SIG-M5 treated with dmso at 0.1 percent for 504 hours (cell line): ENCODE results near the gene OR5K3.
A peak's percentile ranks its signal among the peaks of the same experiment; 100 is the strongest.
"Not testable (repeated sequence)": the region's sequence is repeated elsewhere in the genome, so short reads cannot be mapped to it uniquely, and the experiment has no call there.

Experiments
- DNase-seq: peaks from one replicate; lab custom pipeline; 2025; ENCODE audit not compliant: unreplicated experiment; lab: John Stamatoyannopoulos, UW

OR5K3 gene, protein sequence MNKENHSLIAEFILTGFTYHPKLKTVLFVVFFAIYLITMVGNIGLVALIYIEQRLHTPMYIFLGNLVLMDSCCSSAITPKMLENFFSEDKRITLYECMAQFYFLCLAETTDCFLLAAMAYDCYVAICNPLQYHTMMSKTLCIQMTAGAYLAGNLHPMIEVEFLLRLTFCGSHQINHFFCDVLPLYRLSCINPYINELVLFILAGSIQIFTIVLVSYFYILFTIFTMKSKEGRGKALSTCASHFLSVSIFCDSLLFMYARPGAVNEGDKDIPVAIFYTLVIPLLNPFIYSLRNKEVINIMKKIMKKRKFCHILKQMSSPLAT

DNA sequence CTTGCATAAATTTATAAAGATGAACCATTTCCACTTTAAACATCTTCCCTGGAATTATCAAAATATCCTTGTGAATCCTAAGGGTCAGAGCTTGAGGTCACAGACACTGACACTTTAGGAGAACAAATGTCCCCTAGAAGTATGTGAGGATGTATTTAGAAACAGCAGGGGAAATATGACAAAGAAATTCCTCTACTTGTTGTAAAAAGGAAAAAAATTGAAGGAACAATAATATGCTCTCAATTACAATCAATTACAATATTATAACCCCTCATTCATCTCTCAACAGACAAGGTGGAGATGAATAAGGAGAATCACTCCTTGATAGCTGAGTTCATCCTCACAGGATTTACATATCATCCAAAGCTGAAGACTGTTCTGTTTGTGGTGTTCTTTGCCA is at the start of gene OR5K3:
OR5K3 (plus strand) TSS at position 301 of the 400 bp plus-strand sequence; CDS start at position 301, 0 bp downstream.
- DNase-seq, result no peak

DNA sequence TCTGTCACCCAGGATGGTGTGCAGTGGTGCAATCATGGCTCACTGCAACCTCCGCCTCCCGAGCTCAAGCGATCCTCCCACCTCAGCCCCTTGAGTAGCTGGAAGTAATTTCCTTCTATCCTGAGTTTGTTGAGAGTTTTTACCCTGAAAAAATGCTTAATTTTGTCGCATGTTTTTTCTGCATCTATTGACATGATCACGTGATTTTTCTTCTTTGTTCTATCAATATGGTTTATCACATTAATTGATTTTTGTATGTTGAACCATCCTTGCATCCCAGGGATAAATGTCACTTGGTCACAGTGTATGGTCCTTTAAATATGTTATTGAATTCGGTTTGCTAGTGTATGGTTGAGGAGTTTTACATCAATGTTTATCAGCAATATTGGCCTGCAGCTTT is 48.7 kb upstream of the OR5K3 start:
- DNase-seq, result no peak

DNA sequence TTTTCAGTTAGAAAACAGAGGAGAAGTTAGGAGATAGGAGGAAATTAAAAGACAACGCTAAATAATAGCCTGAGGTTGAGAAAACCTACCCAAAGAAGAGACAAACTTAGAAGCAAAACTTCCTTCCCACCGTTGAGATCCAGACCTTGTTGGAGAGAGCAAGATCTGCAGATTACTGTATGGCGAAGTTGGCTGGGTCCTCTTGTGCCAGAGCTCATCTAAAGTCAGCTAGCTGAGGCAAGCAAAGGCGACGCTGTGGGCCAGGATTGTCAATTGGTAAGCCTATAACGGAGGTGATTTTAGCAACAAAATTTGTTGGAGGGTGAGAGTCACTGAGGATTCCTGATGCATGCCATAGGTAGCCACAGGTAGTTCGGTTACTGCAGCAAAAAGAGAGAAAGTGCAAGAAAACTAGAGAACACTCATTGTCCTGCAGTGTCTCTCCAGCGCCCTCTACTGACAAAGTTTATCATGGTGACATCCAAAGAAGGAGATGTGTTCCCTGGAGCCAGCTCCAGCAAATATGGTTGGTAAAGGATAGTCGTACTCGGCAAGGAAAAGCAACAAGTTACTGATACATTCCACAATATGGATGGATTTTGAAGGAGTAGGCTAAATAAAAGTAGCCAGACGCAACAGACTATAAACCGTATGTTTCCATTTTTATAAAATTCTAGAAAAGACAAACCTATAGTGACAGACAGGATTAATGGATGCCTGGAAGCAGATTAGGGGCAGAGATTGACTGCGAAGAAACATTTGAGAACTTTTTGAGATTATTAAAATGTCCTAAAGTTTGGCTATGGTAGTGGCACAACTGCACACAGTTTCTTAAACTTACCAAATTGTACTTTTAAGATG is 46.6 kb upstream of the OR5K3 start:
- DNase-seq, result peak; percentile 51

DNA sequence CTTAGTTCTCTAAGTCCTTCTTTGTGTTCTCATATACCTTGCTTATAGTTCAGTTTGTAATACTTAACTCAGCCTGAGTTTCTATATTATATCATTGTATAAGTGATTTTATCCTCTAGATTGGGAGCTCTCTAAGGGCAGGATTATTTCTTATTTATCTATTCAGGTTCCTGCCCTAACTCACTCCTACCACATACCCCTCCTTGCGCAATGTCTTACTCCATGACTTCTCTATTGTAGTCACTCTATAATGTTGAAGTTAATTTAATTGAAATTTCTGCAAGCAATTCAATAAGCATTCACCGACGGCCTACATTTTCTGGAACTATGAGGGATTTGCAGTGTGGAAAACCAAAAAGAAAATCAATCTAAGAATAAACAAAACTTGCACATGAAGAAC is 40.4 kb upstream of the OR5K3 start:
- no peak for DNase-seq

DNA sequence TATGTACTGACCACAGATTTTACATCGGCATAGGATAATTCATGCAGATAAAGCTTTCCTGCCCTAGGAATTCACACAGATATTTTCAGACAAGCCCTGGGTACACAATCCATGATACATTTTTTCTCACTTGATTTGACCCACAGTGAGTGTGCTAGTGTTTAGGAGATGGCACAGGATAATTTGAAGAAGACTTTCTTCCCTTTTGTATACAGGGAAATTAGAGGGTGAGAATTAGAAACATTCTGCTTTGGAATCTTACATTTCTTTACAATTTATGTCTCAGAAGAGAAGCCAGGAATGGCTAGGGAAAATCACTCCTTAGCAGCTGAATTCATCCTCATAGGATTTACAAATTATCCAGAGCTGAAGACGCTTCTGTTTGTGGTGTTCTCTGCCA is 36.9 kb upstream of the OR5K3 start, which contains the start of gene OR5K4:
OR5K4 (plus strand) TSS at position 301 of the 400 bp plus-strand sequence; CDS start at position 301, 0 bp downstream.
- no peak for DNase-seq

DNA sequence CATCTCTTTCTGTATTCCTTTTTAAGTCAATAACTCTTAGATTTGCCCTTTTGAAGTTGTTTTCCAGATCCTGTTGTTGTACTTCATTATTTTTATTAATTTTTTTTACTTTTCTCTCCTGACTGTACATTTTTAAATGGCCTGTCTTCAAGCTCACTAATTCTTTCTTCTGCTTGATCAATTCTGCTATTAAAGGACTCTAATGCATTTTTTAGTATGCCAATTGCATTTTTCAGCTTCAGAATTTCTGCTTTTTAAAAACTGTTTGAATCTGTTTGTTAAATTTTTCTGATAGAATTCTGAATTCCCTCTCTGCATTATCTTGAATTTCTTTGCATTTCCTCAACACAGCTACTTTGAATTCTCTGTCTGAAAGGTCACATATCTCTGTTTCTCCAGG is 31.2 kb upstream of the OR5K3 start:
- DNase-seq, result no peak

DNA sequence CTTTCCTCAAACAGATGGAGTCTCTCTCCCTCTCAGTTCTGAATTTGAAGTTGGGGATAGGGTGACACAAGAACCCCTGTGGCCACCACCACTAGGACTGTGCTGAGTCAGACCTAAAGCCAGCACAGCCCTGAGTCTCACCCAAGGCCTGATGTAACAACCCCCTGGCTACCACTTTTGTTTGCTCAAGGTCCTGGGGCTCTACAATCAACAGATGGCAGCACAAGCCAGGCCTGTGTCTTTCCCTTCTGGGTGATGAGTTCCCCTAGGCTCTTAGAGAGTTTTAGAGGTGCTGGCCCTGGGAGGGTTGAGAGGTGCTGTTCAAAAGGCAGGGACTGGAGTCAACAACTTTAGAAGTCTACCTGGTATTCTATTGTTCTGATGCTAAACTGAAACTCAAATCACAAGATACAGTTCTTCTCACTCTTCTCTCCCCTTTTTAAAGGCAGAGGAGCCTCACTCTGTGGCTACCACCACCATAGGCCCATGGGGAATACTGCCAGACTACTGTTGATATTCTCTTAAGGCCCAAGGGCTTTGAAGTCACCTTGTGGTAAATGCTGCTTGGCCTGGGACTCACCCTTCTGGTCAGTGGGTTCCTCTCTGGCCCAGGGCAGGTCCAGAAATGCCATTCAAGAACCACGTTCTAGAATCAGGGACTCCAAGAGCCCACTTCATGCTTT is 30.3 kb upstream of the OR5K3 start:
- peak; percentile 46 for DNase-seq

DNA sequence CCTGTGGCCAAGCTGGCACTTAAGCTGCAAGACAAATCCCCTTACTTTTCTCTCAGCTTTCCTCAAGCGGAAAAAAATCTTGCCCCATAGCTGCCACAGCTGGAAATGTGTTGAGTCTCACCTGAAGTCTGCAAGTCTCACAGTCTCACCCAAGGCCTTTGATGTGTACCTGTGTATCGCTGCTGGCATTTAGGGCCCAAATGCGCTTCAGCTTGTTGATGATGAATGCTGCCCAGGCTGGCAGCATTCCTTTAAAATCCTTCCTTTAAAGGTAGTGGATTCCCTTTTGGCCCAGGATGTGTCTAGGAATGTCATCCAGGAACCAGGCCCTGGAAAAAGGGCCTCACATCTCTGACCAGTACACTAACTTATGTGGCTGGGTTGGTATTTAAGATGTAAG is 29.8 kb upstream of the OR5K3 start:
- no peak for DNase-seq

DNA sequence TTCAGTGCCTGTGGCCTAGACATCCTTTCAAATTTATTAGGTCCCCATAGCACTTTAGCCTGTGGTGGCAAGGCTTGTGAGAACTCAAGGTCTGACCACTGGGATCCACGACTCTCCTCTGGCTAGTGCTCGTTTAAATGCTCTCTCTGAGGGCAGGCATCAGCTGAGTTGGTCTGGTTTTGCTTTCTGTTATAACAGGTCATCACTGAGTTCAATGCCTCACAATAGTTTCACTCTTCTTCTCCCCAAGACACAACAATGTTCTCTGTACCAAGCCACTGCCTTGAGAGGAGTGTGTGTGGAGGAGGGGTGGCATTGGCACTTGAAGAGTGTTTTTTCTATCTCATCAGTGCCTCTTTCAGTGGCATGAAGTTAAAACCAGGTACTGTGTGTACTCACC is 29.2 kb upstream of the OR5K3 start:
- DNase-seq, result no peak

DNA sequence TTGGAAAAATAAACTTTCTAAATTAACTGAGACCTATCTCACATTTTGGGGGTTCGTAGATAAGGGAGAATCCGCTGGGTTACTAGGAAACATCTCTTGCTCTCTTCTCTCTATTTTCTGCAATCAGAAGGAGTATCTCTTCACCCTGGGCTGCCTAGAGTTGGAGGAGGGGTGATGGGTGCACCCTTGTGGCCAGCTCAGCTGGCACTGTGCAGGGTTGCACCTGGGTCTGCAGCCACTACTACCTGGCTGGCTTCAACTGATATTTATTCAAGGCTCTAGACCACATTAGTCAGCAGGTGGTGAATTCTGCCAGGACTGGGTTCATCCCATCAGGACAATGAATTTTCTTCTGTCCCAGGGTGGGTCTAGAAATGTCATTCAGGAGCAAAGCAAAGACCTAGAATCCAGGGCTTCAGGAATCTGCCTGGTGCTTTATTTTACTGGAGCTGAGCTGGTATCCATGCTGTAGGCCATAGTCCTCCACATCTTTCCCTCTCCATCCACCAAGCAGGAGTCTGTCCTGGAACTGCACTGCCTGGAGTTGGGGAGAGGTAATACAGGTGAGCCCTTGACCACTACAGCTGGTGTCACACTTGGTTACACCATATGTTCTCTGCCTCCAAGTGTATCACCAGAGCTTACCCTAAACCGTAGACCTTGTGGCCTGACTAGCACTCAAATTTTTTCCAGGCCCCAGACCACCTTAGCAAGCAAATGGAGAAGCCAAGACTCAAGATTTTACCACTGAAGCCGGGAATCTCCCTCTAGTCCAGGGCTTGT is 22.8 kb upstream of the OR5K3 start:
- no peak for DNase-seq

DNA sequence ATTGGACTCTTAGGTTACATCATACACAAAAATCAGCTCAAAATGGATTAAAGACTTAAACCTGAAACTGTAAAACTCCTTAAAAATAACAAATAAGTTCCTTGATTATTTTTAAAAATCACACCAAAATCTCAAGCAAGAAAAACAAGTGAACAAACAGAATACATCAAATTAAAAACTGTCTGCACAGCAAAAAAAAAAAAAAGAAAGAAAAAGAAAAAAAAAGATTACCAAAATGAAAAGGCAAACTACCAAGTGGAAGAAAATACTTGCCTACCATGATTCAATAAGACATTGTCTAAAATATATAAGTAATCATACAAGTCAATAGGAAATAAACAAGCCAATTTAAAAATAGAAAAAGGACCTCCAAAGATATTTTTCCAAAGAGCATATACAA is 19.3 kb upstream of the OR5K3 start:
- no peak for DNase-seq

DNA sequence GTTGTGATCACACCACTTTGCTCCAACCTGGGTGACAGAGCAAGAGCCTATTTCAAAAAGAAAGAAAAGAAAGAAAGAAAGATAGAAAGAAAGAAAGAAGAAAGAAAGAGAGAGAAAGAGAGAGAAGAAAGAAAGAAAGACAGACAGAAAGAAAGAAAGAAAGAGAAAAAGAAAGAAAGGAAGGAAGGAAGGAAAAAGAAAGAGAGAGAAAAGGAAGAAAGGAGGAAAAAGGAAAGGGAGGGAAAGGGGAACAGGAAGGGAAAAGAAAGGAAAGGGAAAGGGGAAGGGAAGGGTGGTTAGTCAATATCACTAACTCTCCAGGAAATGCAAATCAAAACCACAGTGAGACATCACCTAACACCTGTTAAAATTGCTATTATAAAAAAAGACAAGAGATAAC is 18.6 kb upstream of the OR5K3 start:
- DNase-seq, result no peak

DNA sequence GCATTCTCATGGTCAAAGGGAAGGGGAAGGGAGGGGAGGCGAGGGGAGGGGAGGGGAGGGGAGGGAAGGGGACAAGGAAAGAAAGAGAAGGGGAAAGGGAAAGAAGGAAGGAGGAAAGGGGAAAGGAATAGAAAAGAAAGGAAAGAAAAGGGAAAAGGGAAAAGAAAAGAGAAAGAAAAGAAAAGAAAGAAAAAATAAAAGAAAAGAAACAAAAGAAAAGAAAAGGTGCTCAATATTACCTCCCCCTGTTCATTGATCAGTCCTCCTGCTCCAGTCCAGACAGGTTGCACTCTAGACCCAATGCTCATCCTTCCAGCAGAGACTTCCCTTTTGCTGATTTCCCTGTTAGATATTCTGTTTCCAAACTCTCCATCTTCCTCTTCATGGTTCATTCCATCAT is 18.0 kb upstream of the OR5K3 start:
- no peak for DNase-seq

DNA sequence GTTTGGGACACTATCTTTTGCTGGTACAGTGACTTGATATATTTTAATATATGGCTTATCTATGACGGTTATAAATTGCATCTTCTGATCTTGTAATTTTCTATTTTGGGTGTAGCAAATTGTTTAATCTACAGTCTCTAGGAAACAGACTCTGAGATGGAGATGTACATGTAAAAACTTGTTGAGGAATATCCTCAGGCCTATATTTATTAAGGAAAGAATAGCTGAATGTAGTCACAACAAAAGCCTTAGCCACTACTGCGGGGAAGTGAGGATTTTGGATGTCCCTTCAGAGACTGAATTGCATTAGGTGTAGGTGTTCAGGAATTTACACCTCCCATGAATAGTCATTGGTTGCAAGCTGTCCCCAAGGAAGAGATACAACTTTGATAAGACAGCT is 13.8 kb upstream of the OR5K3 start:
- no peak for DNase-seq

DNA sequence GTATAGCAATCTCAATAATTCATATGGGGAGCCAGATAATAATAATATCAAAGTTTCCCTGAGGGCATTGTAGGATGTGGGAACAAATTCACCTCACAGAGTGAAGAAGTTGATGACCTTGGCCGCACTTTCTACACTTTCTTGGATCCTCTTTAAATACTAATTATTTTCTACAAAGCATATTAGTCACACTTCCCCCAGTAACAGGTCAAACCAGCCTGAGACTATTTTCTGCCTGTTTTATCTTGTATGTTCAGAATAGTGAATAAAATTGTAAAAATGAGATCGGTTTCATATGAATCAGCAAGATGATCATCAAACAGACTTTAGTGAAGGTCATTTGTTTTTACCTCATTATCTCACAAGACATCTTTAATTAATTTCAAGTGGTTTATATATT is 2.3 kb upstream of the OR5K3 start:
- no peak for DNase-seq

DNA sequence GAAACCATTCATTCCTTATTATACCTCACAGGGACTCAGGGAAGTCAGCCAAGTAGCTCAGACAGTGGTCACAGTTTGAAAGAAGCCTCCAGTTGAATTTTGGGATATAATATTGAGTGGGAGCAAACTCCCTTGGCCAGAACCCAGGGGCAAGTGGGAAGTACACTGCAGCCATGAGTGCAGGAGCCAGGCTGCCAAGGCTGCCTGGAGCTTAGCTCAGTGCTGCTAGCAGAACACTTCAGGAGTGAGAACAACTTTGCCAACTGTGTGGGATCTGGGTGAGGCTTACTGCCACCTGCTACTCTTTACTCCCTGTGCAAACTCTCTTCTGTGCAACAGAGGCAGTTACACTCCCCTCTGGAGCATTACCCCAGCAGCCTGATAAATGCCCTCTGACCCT is 4.6 kb downstream of the OR5K3 start:
- no peak for DNase-seq

DNA sequence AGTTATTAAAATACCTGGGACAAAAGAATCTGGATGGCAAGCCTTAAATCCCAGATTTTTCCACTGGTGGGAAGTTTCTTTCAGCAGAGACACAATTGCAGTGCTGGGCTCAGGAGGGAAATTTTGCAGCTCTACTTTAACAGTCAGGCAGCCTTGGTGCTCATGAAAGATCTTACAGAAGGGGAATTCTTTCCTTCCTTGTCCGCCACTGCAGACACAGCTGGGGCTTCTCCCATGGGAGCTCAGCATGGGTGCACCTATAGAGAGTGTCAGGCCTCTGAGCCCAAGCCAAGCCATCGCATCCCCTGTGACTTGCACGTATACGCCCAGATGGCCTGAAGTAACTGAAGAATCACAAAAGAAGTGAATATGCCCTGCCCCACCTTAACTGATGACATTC is 6.0 kb downstream of the OR5K3 start:
- not testable (repeated sequence) for DNase-seq

DNA sequence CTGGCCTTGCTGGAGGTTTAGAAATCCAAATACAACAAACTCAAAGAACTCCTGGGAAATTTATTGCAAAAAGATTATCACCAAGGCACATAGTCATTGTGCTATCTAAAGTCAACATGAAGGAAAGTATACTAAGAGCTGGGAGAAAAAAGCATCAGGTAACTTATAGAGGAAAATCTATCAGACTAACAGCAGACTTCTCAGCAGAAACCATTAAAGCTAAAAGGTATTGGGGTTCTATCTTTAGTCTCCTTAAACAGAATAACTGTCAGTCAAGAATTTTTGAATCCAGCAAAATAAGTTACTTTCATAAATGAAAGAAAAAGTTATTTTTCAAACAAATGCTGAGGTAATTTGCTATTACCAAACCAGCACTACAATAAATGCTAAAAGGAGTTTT is 8.0 kb downstream of the OR5K3 start:
- no peak for DNase-seq

DNA sequence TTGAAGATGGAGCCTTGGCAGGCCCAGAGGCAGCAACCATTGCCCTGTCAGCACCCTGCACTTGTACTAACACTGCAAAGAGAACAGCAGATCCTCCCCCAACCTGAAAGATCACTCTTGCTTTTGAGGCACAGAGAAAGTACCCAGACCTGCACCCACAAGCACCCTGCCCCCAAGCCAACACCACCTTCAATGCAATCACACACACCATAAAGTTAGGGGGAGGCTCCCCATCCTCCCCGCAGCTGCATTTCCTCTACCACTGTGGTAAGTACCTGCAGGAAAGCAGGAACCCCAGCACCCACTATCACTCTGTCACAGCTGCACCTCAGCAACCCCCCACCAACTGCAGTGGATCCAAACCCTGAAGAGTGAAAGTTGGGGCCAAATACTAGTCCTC is 12.0 kb downstream of the OR5K3 start:
- DNase-seq, result no peak

DNA sequence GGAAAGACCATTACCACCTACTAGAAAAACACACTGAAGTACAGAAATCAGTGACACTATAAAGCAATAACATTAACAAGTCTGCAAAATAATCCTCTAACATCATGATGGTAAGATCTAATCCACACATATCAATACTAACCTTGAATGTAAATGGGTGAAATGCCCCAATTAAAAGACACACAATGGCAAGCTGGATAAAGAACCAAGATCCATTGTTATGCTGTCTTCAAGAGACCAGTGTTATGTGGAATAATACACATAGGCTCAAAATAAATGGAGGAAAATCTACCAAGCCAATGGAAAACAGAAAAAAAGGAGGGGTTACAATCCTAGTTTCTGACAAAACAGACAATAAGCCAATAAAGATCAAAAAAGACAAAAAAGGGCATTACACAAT is 13.5 kb downstream of the OR5K3 start:
- DNase-seq, result no peak

DNA sequence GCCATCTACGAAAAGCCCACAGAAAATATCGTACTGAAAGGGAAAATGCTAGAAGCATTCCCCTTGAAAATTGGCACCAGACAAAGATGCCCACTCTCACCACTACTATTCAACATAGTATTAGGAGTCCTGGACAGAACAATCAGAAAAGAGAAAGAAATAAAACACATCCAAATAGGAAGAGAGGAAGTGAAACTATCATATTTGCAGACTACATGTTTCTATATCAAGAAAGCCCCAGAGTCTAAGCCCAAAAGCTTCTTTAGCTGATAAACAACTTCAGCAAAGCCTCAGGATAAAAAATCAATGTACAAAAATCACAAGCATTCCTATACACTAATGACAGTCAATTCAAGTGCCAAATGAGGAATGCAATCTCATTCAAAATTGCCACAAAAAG is 15.6 kb downstream of the OR5K3 start:
- DNase-seq, result peak; percentile 8
